ENCODE measurements around the gene TRIM45.

The TRIM45 gene

DNA sequence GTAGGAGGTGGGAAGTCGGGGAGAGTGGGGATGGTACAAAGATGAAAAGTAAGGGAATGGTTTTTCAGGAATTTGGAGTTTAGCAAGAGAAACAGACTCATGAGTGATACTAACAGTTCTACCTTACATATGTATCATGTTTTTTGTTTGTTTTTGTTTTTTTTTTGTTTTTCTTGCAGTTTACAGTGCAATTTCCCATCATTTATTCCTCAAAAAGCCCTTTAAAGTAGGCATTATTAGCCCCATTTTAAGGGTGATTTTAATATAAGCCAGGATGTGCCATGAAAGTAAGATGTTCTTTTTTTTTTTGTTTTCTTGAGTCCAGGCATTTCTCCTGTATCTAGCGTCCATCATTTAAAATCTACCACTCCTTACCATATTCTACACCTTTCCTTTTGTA, 13.8 kb upstream of the TRIM45 start:
- H3K9me3 ChIP-seq (ENCODE audit: insufficient read depth, low read length), result no peaks in the 10 kb centered on the region
- TF ChIP-seq SUZ12 (IDR thresholded peaks at IDR 0.05; ENCODE audit: extremely low read depth, insufficient read depth, insufficient read length), result no peak
- no peak for TF ChIP-seq YY1 (IDR thresholded peaks at IDR 0.05; ENCODE audit: insufficient read depth, insufficient read length)
- TF ChIP-seq ZNF274 (IDR thresholded peaks at IDR 0.05; ENCODE audit: low read depth, low read length), result no peak
- H3K9ac ChIP-seq (ENCODE audit: insufficient read length, low read depth), result no peak overlapping the region
- no peaks in the 10 kb centered on the region for H3K27me3 ChIP-seq (ENCODE audit: insufficient read depth, insufficient read length)
- H3K4me3 ChIP-seq (ENCODE audit: insufficient read length, low read depth), result no peak overlapping the region
- H3K4me1 ChIP-seq (ENCODE audit: insufficient read depth, insufficient read length), result peaks cover 2% of the 10 kb centered on the region
- DNase-seq (ENCODE audit: low read depth, low spot score), result no peak
- no peaks in the 10 kb centered on the region for H3K36me3 ChIP-seq (ENCODE audit: insufficient read depth, insufficient read length, low read length)

DNA sequence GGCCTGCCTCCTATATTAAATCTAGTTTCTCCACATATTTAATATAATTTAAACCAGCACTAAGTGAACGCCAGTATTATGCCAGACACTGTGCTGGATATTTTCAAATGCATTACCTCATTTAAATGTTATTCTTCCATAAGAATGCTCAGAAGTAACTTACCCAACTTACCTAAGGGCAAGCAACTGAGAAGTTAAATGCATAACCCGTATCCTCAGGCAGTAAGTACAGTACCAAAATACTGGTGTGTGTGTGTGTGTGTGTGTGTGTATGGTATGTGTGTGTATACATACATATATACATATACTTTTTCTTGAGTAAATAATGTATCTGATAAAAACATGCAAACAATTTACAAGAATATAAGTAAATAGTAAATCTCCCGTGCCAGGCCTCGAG, 9.0 kb upstream of the TRIM45 start:
- Histone ChIP-seq H3K27me3 (ENCODE audit: insufficient read depth, insufficient read length) (no peaks in the 10 kb centered on the region), H3K36me3 (ENCODE audit: insufficient read depth, insufficient read length, low read length) (no peaks in the 10 kb centered on the region), H3K9ac (ENCODE audit: insufficient read length, low read depth) (no peak overlapping the region), H3K4me3 (ENCODE audit: insufficient read length, low read depth) (no peak overlapping the region), H3K4me1 (ENCODE audit: insufficient read depth, insufficient read length) (no peaks in the 10 kb centered on the region), H3K9me3 (ENCODE audit: insufficient read depth, low read length) (no peaks in the 10 kb centered on the region)
- TF ChIP-seq SUZ12 (IDR thresholded peaks at IDR 0.05; ENCODE audit: extremely low read depth, insufficient read depth, insufficient read length) (no peak), ZNF274 (IDR thresholded peaks at IDR 0.05; ENCODE audit: low read depth, low read length) (no peak), YY1 (IDR thresholded peaks at IDR 0.05; ENCODE audit: insufficient read depth, insufficient read length) (no peak)
- no peak for DNase-seq (ENCODE audit: low read depth, low spot score)

DNA sequence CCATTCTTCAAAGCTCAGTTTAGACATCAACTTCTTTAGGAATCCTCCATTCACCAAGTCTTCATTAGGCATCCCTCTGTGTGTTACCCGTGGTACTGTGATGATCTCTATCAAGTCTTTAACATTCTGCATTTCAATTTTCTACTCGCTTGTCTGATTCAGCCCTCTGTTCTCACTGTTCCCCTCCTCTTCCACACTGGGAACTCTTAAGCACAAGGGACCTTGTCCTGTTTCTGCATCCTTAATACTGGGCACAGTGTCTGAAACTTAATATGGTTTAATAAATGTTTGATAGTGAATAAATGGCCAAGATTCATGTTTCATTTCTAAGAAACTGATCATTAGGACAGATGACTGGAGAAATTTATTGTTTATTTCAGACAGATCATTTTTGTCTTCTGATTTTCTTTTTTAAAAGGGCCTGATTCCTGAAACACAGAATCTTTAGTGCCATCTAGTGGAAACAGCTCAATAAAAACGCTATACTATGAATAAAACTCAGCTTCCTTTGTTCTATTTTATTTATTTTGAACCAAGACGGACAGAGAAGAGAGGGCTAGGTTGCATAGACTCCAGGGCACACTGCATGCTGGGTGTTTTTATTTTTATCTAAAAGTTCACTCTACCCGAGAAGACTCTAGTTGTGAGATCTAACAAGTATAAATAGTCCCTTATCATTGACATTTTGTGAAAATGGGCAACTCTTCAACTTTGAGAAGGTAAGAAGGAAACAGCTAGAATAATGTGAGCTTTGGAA, 7.0 kb upstream of the TRIM45 start:
- H3K4me1 ChIP-seq (ENCODE audit: insufficient read depth, insufficient read length), result no peaks in the 10 kb centered on the region
- H3K4me3 ChIP-seq (ENCODE audit: insufficient read length, low read depth), result no peak overlapping the region
- H3K9me3 ChIP-seq (ENCODE audit: insufficient read depth, low read length), result no peaks in the 10 kb centered on the region
- DNase-seq (ENCODE audit: low read depth, low spot score), result no peak
- no peak overlapping the region for H3K9ac ChIP-seq (ENCODE audit: insufficient read length, low read depth)
- no peaks in the 10 kb centered on the region for H3K36me3 ChIP-seq (ENCODE audit: insufficient read depth, insufficient read length, low read length)
- peaks cover 2% of the 10 kb centered on the region for H3K27me3 ChIP-seq (ENCODE audit: insufficient read depth, insufficient read length)
- TF ChIP-seq YY1 (IDR thresholded peaks at IDR 0.05; ENCODE audit: insufficient read depth, insufficient read length), result no peak
- no peak for TF ChIP-seq ZNF274 (IDR thresholded peaks at IDR 0.05; ENCODE audit: low read depth, low read length)
- no peak for TF ChIP-seq SUZ12 (IDR thresholded peaks at IDR 0.05; ENCODE audit: extremely low read depth, insufficient read depth, insufficient read length)

DNA sequence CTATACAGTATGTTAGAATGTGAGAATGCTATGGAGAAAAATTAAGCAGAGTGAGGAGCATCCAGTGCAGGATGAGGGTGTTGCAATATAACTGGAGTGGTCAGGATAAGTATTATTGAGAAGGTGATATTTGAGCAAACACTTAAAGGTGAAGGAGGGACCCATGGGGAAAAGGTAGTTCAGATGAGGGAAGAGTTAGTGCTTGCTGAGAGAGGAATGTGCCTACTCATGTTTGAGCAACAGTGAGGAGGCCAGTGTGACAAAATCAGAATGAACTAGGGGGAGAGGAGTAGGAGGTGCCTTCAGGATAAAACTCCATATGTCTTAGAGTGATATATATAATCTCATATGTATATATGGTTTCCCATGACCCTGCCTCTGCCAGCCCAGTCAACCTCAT, 6.2 kb upstream of the TRIM45 start:
- Histone ChIP-seq H3K27me3 (ENCODE audit: insufficient read depth, insufficient read length) (peaks cover 2% of the 10 kb centered on the region), H3K9ac (ENCODE audit: insufficient read length, low read depth) (no peak overlapping the region), H3K9me3 (ENCODE audit: insufficient read depth, low read length) (no peaks in the 10 kb centered on the region), H3K36me3 (ENCODE audit: insufficient read depth, insufficient read length, low read length) (no peaks in the 10 kb centered on the region), H3K4me1 (ENCODE audit: insufficient read depth, insufficient read length) (no peaks in the 10 kb centered on the region), H3K4me3 (ENCODE audit: insufficient read length, low read depth) (no peak overlapping the region)
- TF ChIP-seq SUZ12 (IDR thresholded peaks at IDR 0.05; ENCODE audit: extremely low read depth, insufficient read depth, insufficient read length) (no peak), YY1 (IDR thresholded peaks at IDR 0.05; ENCODE audit: insufficient read depth, insufficient read length) (no peak), ZNF274 (IDR thresholded peaks at IDR 0.05; ENCODE audit: low read depth, low read length) (no peak)
- no peak for DNase-seq (ENCODE audit: low read depth, low spot score)

DNA sequence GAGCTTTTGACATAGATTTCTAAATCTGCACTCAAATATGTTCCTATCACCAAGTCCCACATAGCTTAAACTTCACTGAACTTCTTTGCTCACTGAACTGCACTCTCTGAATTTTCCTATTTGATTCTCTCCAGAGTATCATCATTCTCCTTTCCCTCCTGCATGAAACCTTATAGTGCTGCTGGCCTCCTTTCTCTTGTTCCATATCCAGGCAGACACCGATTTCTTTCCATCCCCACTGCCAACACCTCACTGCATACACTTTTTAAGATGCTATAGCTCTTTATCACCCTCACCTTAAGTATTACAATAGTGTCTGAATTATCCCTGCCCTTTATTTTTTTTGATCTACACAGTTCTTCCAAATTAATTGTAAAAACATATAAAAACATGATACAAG, 3.1 kb upstream of the TRIM45 start:
- peaks cover 7% of the 10 kb centered on the region for H3K27me3 ChIP-seq (ENCODE audit: insufficient read depth, insufficient read length)
- no peaks in the 10 kb centered on the region for H3K9me3 ChIP-seq (ENCODE audit: insufficient read depth, low read length)
- peaks cover 5% of the 10 kb centered on the region for H3K4me1 ChIP-seq (ENCODE audit: insufficient read depth, insufficient read length)
- no peak for DNase-seq (ENCODE audit: low read depth, low spot score)
- no peak overlapping the region for H3K9ac ChIP-seq (ENCODE audit: insufficient read length, low read depth)
- H3K36me3 ChIP-seq (ENCODE audit: insufficient read depth, insufficient read length, low read length), result no peaks in the 10 kb centered on the region
- no peak overlapping the region for H3K4me3 ChIP-seq (ENCODE audit: insufficient read length, low read depth)
- TF ChIP-seq SUZ12 (IDR thresholded peaks at IDR 0.05; ENCODE audit: extremely low read depth, insufficient read depth, insufficient read length) (no peak), YY1 (IDR thresholded peaks at IDR 0.05; ENCODE audit: insufficient read depth, insufficient read length) (no peak), ZNF274 (IDR thresholded peaks at IDR 0.05; ENCODE audit: low read depth, low read length) (no peak)

DNA sequence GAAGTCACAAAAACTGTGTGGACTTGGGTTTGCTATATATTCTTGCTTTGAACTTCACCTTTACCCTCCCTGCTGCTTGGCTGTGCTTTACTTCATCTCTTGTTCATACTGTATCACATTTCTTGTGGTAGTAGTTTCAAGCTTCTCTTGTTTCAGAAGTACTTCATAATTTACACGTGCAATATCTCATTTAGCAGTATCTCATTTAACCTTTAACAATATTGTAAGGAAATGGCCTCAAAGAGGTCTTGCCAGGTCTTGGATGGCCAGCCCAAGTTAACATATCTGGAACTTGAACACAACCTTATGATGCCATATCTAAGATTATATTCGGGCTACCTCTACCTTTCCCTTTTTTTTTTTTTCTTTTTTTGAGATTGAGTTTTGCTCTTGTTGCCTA, 1.7 kb upstream of the TRIM45 start:
- H3K27me3 ChIP-seq (ENCODE audit: insufficient read depth, insufficient read length), result peaks cover 7% of the 10 kb centered on the region
- no peak for TF ChIP-seq SUZ12 (IDR thresholded peaks at IDR 0.05; ENCODE audit: extremely low read depth, insufficient read depth, insufficient read length)
- no peak for TF ChIP-seq YY1 (IDR thresholded peaks at IDR 0.05; ENCODE audit: insufficient read depth, insufficient read length)
- TF ChIP-seq ZNF274 (IDR thresholded peaks at IDR 0.05; ENCODE audit: low read depth, low read length), result no peak
- no peak overlapping the region for H3K4me3 ChIP-seq (ENCODE audit: insufficient read length, low read depth)
- H3K9ac ChIP-seq (ENCODE audit: insufficient read length, low read depth), result no peak overlapping the region
- no peaks in the 10 kb centered on the region for H3K9me3 ChIP-seq (ENCODE audit: insufficient read depth, low read length)
- no peak for DNase-seq (ENCODE audit: low read depth, low spot score)
- peaks cover 5% of the 10 kb centered on the region for H3K4me1 ChIP-seq (ENCODE audit: insufficient read depth, insufficient read length)
- H3K36me3 ChIP-seq (ENCODE audit: insufficient read depth, insufficient read length, low read length), result peaks cover 6% of the 10 kb centered on the region

DNA sequence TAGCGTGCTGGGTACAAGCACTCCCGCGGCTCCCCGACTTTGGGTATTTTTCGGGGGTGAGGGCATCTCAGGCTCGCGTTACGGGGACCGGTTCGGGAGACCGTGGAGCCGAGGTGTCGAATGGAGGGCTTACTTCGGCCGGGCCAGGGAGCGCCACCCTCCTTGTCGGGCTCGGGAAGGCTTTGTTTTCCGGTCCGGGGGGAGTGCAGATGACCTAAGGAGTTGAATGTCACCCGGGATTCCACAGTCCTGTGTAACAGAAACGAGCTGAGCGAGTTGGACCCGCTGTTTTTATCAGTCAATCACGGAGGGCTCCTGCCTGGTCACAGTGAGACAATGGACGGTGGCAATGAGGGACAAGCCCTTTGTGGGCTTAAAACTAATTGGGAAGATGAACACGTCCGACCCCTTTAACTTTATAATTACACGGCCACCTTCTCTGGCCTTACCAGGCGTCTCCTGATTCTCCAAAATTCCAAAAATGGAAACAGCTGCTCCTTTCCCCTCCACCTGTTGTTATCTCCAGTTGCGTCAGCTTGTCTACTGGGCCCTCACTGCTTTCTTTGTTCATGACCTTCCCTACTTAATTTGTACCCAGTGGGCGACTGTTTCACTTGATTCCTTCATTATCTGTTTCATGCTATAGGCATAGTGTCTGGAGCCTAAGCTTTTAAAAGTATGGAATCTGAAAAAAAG, 929 bp upstream of the TRIM45 start:
- DNase-seq (ENCODE audit: low read depth, low spot score), result no peak
- H3K27me3 ChIP-seq (ENCODE audit: insufficient read depth, insufficient read length), result peaks cover 7% of the 10 kb centered on the region
- peak overlapping the region; percentile 82 for H3K4me3 ChIP-seq (ENCODE audit: insufficient read length, low read depth)
- H3K9me3 ChIP-seq (ENCODE audit: insufficient read depth, low read length), result no peaks in the 10 kb centered on the region
- H3K9ac ChIP-seq (ENCODE audit: insufficient read length, low read depth), result peak overlapping the region; percentile 95
- peaks cover 5% of the 10 kb centered on the region for H3K4me1 ChIP-seq (ENCODE audit: insufficient read depth, insufficient read length)
- TF ChIP-seq ZNF274 (IDR thresholded peaks at IDR 0.05; ENCODE audit: low read depth, low read length) (no peak), YY1 (IDR thresholded peaks at IDR 0.05; ENCODE audit: insufficient read depth, insufficient read length) (no peak), SUZ12 (IDR thresholded peaks at IDR 0.05; ENCODE audit: extremely low read depth, insufficient read depth, insufficient read length) (no peak)
- peaks cover 14% of the 10 kb centered on the region for H3K36me3 ChIP-seq (ENCODE audit: insufficient read depth, insufficient read length, low read length)
